ENCODE measurements around the gene JAKMIP2.

Gene JAKMIP2

DNA sequence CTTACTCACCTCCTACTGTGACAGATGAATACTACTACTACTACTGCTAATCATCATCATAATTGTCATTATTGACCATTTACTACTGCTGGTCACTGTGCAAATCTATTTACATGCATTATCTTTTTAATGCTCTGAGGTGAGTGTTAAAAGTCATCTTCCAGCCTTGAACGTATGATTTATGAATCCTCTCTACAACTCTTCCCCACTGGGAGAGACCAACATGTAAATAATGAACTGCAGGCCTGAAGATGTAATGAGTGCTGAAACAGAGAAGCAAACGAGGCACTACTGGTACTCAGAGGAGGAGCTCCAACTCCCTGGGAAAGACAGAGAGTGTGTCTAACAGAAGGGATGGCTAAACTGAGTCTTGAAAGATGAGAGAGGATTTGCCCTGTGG, 95.4 kb downstream of the JAKMIP2 start:
- Histone ChIP-seq H3K18ac (ENCODE audit: low read length) (no peak overlapping the region), H3K4me1 (ENCODE audit: control insufficient read depth in 1 of 2, insufficient read depth in 2 of 2, low read length in 2 of 2) (no peaks in the 10 kb centered on the region), H3K4me2 (ENCODE audit: low read length) (no peak overlapping the region), H2AFZ (ENCODE audit: insufficient read depth, low read length, poor library complexity) (no peak overlapping the region), H3K14ac (ENCODE audit: low read length) (no peak overlapping the region), H3K4me3 (ENCODE audit: low read depth, low read length) (no peak overlapping the region), H3K36me3 (ENCODE audit: control insufficient read depth in 1 of 2, insufficient read depth in 2 of 2, low read length in 2 of 2) (no peaks in the 10 kb centered on the region), H2BK120ac (ENCODE audit: insufficient read depth, low read length, poor library complexity) (no peak overlapping the region), H3K79me2 (ENCODE audit: control insufficient read depth, insufficient read depth, low read length, poor library complexity) (no peaks in the 10 kb centered on the region), H2BK12ac (ENCODE audit: low read length) (no peak overlapping the region), H3K79me1 (ENCODE audit: low read length) (no peaks in the 10 kb centered on the region), H2BK5ac (ENCODE audit: low read depth, low read length, poor library complexity) (no peak overlapping the region), H3K23ac (ENCODE audit: low read length) (no peak overlapping the region), H3K27ac (ENCODE audit: low read depth, low read length) (no peak overlapping the region), H2AK5ac (ENCODE audit: low read length) (no peak overlapping the region), H4K12ac (ENCODE audit: low read depth, low read length) (no peak overlapping the region), H3K9me3 (ENCODE audit: insufficient read depth, low read depth, low read length) (no peaks in the 10 kb centered on the region), H3K9ac (ENCODE audit: low read length) (no peak overlapping the region), H3K4ac (ENCODE audit: low read depth, low read length) (no peak overlapping the region), H4K8ac (ENCODE audit: low read depth, low read length) (no peak overlapping the region), H4K91ac (ENCODE audit: low read depth, low read length) (no peak overlapping the region), H3K27me3 (ENCODE audit: insufficient read depth, low read length) (no peaks in the 10 kb centered on the region)
- WGBS (ENCODE audit: extremely low coverage, insufficient coverage, insufficient read length), result no CpG with 5 or more reads among the region's 2 CpGs
- no peak for DNase-seq

DNA sequence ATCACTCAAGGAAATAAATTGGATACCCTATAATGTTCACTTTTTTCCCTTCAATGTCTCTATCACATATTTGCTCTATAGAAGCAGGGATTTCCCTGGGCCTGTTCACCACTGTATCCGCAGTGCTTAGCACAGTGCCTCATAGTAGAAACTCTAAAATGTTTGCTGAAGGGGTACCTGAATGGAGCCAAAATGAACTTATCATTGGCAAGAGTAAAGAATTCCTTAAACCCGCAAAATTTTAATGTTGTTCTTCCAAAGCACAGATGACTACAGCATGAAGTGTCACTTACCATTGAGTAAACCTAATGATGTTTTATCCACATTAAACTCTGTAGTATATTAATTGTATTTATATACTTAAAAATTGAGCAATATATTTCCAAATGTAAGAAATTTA, 96.1 kb downstream of the JAKMIP2 start:
- Histone ChIP-seq H4K12ac (ENCODE audit: low read depth, low read length) (no peak overlapping the region), H3K79me2 (ENCODE audit: control insufficient read depth, insufficient read depth, low read length, poor library complexity) (no peaks in the 10 kb centered on the region), H3K36me3 (ENCODE audit: control insufficient read depth in 1 of 2, insufficient read depth in 2 of 2, low read length in 2 of 2) (no peaks in the 10 kb centered on the region), H3K4me1 (ENCODE audit: control insufficient read depth in 1 of 2, insufficient read depth in 2 of 2, low read length in 2 of 2) (no peaks in the 10 kb centered on the region), H4K91ac (ENCODE audit: low read depth, low read length) (no peak overlapping the region), H3K4me2 (ENCODE audit: low read length) (no peak overlapping the region), H2AK5ac (ENCODE audit: low read length) (no peak overlapping the region), H3K79me1 (ENCODE audit: low read length) (no peaks in the 10 kb centered on the region), H3K27me3 (ENCODE audit: insufficient read depth, low read length) (no peaks in the 10 kb centered on the region), H4K8ac (ENCODE audit: low read depth, low read length) (no peak overlapping the region), H2BK120ac (ENCODE audit: insufficient read depth, low read length, poor library complexity) (no peak overlapping the region), H3K9me3 (ENCODE audit: insufficient read depth, low read depth, low read length) (no peaks in the 10 kb centered on the region), H3K27ac (ENCODE audit: low read depth, low read length) (no peak overlapping the region), H3K4ac (ENCODE audit: low read depth, low read length) (no peak overlapping the region), H3K9ac (ENCODE audit: low read length) (no peak overlapping the region), H2AFZ (ENCODE audit: insufficient read depth, low read length, poor library complexity) (no peak overlapping the region), H3K23ac (ENCODE audit: low read length) (no peak overlapping the region), H3K14ac (ENCODE audit: low read length) (no peak overlapping the region), H2BK12ac (ENCODE audit: low read length) (no peak overlapping the region), H3K18ac (ENCODE audit: low read length) (no peak overlapping the region), H2BK5ac (ENCODE audit: low read depth, low read length, poor library complexity) (no peak overlapping the region), H3K4me3 (ENCODE audit: low read depth, low read length) (no peak overlapping the region)
- DNase-seq, result no peak
- no CpG with 5 or more reads among the region's 2 CpGs for WGBS (ENCODE audit: extremely low coverage, insufficient coverage, insufficient read length)

- Histone ChIP-seq H3K9ac (ENCODE audit: low read length) (no peak overlapping the region), H2BK120ac (ENCODE audit: insufficient read depth, low read length, poor library complexity) (no peak overlapping the region), H4K8ac (ENCODE audit: low read depth, low read length) (no peak overlapping the region), H3K4me3 (ENCODE audit: low read depth, low read length) (no peak overlapping the region), H3K27ac (ENCODE audit: low read depth, low read length) (no peak overlapping the region), H3K14ac (ENCODE audit: low read length) (no peak overlapping the region), H3K18ac (ENCODE audit: low read length) (no peak overlapping the region), H3K9me3 (ENCODE audit: insufficient read depth, low read depth, low read length) (no peaks in the 10 kb centered on the region), H2BK5ac (ENCODE audit: low read depth, low read length, poor library complexity) (no peak overlapping the region), H2AK5ac (ENCODE audit: low read length) (no peak overlapping the region), H3K4me1 (ENCODE audit: control insufficient read depth in 1 of 2, insufficient read depth in 2 of 2, low read length in 2 of 2) (no peaks in the 10 kb centered on the region), H4K12ac (ENCODE audit: low read depth, low read length) (no peak overlapping the region), H3K36me3 (ENCODE audit: control insufficient read depth in 1 of 2, insufficient read depth in 2 of 2, low read length in 2 of 2) (no peaks in the 10 kb centered on the region), H3K79me1 (ENCODE audit: low read length) (no peaks in the 10 kb centered on the region), H3K27me3 (ENCODE audit: insufficient read depth, low read length) (no peaks in the 10 kb centered on the region), H4K91ac (ENCODE audit: low read depth, low read length) (no peak overlapping the region), H3K23ac (ENCODE audit: low read length) (no peak overlapping the region), H2AFZ (ENCODE audit: insufficient read depth, low read length, poor library complexity) (no peak overlapping the region), H2BK12ac (ENCODE audit: low read length) (no peak overlapping the region), H3K79me2 (ENCODE audit: control insufficient read depth, insufficient read depth, low read length, poor library complexity) (no peaks in the 10 kb centered on the region), H3K4me2 (ENCODE audit: low read length) (no peak overlapping the region), H3K4ac (ENCODE audit: low read depth, low read length) (no peak overlapping the region)
- WGBS (ENCODE audit: extremely low coverage, insufficient coverage, insufficient read length), result no CpG with 5 or more reads among the region's 3 CpGs
- DNase-seq, result no peak
Observed at GRCh38 chr5:147685993-147686392, 96.5 kb downstream of the JAKMIP2 start.

- H3K4me2 ChIP-seq (ENCODE audit: low read length), result no peak overlapping the region
- no peaks in the 10 kb centered on the region for H3K36me3 ChIP-seq (ENCODE audit: control insufficient read depth in 1 of 2, insufficient read depth in 2 of 2, low read length in 2 of 2)
- H3K4me3 ChIP-seq (ENCODE audit: low read depth, low read length), result no peak overlapping the region
- no peak overlapping the region for H3K4ac ChIP-seq (ENCODE audit: low read depth, low read length)
- no peaks in the 10 kb centered on the region for H3K27me3 ChIP-seq (ENCODE audit: insufficient read depth, low read length)
- no peak overlapping the region for H2AFZ ChIP-seq (ENCODE audit: insufficient read depth, low read length, poor library complexity)
- no peaks in the 10 kb centered on the region for H3K9me3 ChIP-seq (ENCODE audit: insufficient read depth, low read depth, low read length)
- H2BK5ac ChIP-seq (ENCODE audit: low read depth, low read length, poor library complexity), result no peak overlapping the region
- H4K12ac ChIP-seq (ENCODE audit: low read depth, low read length), result no peak overlapping the region
- no peaks in the 10 kb centered on the region for H3K79me1 ChIP-seq (ENCODE audit: low read length)
- WGBS (ENCODE audit: extremely low coverage, insufficient coverage, insufficient read length), result no CpG with 5 or more reads among the region's 2 CpGs
- no peak overlapping the region for H4K8ac ChIP-seq (ENCODE audit: low read depth, low read length)
- H3K4me1 ChIP-seq (ENCODE audit: control insufficient read depth in 1 of 2, insufficient read depth in 2 of 2, low read length in 2 of 2), result no peaks in the 10 kb centered on the region
- DNase-seq, result no peak
- H3K79me2 ChIP-seq (ENCODE audit: control insufficient read depth, insufficient read depth, low read length, poor library complexity), result no peaks in the 10 kb centered on the region
- no peak overlapping the region for H3K14ac ChIP-seq (ENCODE audit: low read length)
- no peak overlapping the region for H2BK12ac ChIP-seq (ENCODE audit: low read length)
- H2AK5ac ChIP-seq (ENCODE audit: low read length), result no peak overlapping the region
- H2BK120ac ChIP-seq (ENCODE audit: insufficient read depth, low read length, poor library complexity), result no peak overlapping the region
- H3K23ac ChIP-seq (ENCODE audit: low read length), result no peak overlapping the region
- no peak overlapping the region for H3K9ac ChIP-seq (ENCODE audit: low read length)
- no peak overlapping the region for H4K91ac ChIP-seq (ENCODE audit: low read depth, low read length)
- H3K27ac ChIP-seq (ENCODE audit: low read depth, low read length), result no peak overlapping the region
- H3K18ac ChIP-seq (ENCODE audit: low read length), result no peak overlapping the region
Observed at GRCh38 chr5:147675168-147675567, 107.4 kb downstream of the JAKMIP2 start.
